NB4 (cell line): Measurements from ENCODE around the gene CLASRP.

Source experiments
- DNase-seq: peaks from one replicate; pipeline ENCODE4 v3.0.0; 2010; ENCODE audit warnings: low read depth
- H3K4me3 ChIP-seq: one replicate; pipeline ENCODE4 v1.5.1; 2011; ENCODE audit warnings: mild to moderate bottlenecking, low read depth, low read length, moderate library complexity
- MYC ChIP-seq: IDR thresholded peaks from 2 replicates; pipeline ENCODE4 v1.6.1; 2011; ENCODE audit warnings: low read depth, low read length
- POLR2A ChIP-seq: IDR thresholded peaks from 2 replicates; pipeline ENCODE4 v1.6.1; 2011; ENCODE audit warnings: mild to moderate bottlenecking; ENCODE audit not compliant: insufficient read length; ENCODE audit errors: extremely low read depth
- TF ChIP-seq, protein P1 (sequence below): IDR thresholded peaks from 2 replicates; pipeline ENCODE4 v1.6.1; 2011; ENCODE audit warnings: low read depth, low read length
- TF ChIP-seq, protein P2 (sequence below): IDR thresholded peaks from one replicate; pipeline ENCODE4 v1.5.1; 2012; ENCODE audit warnings: low read depth, low read length

CLASRP gene

DNA sequence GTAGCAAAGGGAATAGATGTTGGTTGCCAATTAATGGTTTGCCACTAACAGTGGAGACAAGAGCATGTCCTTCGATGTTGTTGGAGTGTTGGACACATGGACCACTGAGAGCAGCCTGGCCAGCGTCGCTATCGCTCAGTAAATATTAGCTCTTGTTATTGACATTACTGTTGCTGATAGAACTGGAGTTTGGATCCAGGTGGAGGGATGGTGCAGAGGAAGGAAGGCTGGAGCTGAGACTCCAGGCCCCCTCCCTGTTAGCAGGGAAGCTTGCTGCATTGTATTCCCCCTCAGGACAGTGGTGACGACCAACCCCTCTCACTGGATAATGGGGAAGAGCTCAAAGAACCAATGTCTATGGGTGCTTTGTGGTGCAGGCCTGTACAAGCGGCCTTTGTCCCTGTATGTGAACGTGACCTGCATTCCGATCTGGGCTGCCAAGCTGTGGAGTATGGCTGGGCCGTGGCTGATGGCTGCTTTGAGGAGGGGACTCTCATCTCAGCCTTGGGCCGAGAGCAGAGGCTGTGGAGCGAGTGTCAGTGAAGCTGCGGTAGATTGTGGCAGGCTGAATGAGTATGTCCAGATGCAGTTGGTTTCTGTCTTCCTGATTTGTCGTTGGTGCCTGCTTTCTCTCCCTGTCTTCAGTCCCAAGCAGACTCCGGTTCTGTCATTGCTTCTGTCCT, 7.0 kb downstream of the CLASRP start:
- TF ChIP-seq MYC = no peak
- TF ChIP-seq, protein P1, sequence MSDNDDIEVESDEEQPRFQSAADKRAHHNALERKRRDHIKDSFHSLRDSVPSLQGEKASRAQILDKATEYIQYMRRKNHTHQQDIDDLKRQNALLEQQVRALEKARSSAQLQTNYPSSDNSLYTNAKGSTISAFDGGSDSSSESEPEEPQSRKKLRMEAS = no peak
- TF ChIP-seq POLR2A = no peak
- TF ChIP-seq, protein P2, sequence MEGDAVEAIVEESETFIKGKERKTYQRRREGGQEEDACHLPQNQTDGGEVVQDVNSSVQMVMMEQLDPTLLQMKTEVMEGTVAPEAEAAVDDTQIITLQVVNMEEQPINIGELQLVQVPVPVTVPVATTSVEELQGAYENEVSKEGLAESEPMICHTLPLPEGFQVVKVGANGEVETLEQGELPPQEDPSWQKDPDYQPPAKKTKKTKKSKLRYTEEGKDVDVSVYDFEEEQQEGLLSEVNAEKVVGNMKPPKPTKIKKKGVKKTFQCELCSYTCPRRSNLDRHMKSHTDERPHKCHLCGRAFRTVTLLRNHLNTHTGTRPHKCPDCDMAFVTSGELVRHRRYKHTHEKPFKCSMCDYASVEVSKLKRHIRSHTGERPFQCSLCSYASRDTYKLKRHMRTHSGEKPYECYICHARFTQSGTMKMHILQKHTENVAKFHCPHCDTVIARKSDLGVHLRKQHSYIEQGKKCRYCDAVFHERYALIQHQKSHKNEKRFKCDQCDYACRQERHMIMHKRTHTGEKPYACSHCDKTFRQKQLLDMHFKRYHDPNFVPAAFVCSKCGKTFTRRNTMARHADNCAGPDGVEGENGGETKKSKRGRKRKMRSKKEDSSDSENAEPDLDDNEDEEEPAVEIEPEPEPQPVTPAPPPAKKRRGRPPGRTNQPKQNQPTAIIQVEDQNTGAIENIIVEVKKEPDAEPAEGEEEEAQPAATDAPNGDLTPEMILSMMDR = no peak
- DNase-seq = no peak
- H3K4me3 ChIP-seq = no peak overlapping the region

DNA sequence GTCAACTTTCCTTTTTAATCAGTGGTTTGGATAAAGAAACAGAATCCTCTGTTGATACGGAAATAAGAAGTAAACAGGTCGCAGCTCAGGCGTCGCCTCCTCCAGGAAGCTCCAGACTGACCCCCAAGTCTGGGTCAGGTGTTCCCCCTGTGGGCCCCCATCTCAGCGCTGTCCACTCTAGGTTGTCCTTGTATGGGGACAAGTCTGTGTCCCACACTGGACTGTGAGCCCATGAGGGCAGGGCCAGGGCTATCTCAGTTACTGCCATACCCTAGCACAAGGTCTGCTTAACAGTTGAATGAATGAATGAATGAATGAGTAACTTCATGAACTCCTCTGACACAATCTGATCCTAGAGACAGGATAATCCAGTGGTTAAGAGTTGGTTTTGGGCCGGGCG, 7.5 kb downstream of the CLASRP start:
- no peak for TF ChIP-seq POLR2A
- TF ChIP-seq, protein P2 = no peak
- TF ChIP-seq MYC = no peak
- TF ChIP-seq, protein P1 = no peak
- H3K4me3 ChIP-seq = no peak overlapping the region
- DNase-seq = no peak

DNA sequence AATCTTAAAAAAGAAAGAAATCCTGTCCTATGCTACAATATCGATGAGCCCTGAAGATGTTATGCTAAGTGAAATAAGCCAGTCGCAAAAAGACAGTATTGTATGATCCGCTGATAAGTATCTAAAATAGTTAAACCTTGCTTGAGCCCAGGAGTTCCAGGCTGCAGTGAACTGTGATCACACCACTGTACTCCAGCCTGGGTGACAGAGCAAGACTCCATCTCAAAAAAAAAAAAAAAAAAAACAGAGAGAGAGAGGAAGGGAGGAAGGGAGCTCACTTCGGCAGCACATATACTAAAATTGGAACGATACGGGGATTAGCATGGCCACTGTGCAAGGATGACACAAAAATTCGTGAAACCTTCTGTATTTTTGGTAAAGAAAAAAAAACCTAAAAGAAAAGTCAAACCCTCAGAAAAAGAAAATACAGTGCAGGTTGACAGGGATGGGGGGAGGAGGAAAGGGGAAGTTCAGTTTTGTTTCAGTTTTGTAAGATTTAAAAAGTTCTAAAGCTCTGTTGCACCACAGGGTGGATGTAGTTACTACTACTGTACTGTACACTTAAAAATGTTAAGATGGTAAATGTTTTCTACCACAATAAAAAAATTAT, 8.4 kb downstream of the CLASRP start:
- peak; percentile 60 for DNase-seq
- no peak overlapping the region for H3K4me3 ChIP-seq
- TF ChIP-seq, protein P2 = no peak
- TF ChIP-seq POLR2A (no peak), MYC (no peak)
- TF ChIP-seq, protein P1 = no peak

DNA sequence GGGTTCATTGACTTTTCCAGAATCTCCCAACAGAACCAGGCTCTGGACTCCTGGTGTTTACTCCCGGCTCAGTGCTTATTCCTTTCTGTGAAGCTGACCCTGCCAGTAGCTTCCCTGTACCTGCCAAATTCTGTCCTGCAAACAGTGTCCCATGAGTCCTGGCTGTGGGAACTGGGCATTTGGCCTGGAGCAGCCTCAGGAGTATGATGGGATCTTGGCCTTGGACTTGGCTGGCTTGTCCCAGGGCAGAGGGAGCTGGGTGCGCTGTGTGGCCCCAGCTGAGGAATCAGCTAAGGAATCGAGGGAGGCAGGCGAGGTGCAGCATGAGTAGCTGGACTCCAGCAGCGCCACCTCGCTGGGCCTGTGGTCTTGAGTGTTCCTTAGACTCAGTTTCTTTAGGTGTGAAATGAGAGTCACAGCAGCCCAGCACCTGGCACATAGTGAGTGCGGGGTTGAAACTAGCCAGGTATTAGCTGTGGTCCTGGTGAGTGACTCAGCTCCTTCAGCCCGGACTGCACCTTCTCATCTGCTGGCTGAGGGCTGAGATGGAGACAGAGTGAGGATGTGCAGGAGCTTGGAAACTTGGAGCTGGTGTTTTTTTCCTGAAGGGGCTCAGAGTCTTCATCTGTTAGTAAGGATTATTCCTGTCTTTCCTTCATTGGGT, 10.4 kb downstream of the CLASRP start:
- H3K4me3 ChIP-seq = no peak overlapping the region
- DNase-seq = no peak
- no peak for TF ChIP-seq POLR2A
- TF ChIP-seq, protein P1 = no peak
- TF ChIP-seq MYC = no peak
- TF ChIP-seq, protein P2 = no peak

DNA sequence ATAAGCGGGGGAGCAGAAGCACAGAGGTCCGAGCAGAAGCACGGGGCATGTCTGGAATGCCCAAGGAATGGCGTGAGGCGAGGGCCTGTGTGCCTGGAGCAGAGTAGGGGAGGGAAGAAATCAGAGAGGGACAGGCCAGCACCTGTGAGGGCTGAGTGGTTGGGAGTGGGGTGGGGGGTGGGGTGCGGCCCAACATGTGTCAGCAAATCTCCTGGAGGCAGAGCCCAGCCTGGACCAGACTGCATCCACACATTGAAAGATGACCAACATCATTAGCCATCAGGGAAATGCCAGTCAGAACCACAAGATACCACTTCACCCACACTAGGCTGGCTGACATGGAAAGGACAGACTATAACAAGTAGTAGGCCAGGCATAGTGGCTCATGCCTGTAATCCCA, 11.2 kb downstream of the CLASRP start:
- no peak for DNase-seq
- no peak for TF ChIP-seq MYC
- no peak for TF ChIP-seq POLR2A
- TF ChIP-seq, protein P1 = no peak
- TF ChIP-seq, protein P2 = no peak
- no peak overlapping the region for H3K4me3 ChIP-seq
